Measurements from ENCODE around the gene MAPRE2. TPM values are rescaled to one million over a fixed set of nuclear protein-coding genes. Genes with fewer than 3 reads are reported as not detected.
A peak's percentile ranks its signal among the peaks of the same experiment; 100 is the strongest.

MAPRE2 gene
- total and polyA plus RNA-seq, 7 donors: 3.3 to 83.4 (median 57.3) TPM

DNA sequence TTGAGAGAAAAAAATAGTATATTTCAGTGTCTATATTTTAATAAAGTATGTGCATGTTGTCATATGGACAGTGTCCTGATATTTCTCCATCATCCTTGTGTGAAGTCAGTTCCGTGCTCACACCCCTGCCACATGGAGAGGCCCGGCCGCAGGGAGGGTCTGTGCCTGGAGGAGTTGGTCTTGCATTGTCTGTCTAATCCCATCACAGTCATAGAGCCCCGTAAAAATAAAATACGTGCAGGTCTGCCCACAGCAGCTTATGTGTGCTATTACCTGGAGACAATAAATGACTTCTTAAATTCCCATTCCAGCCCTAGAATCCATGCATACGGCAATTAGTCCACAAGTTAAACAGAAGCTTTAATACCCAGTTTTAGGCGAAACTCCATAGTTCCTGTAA lies 20.1 kb downstream of the MAPRE2 start:
- Histone ChIP-seq H3K4me1 (peaks cover 31% of the 10 kb centered on the region), H3K4me3 (no peak overlapping the region), H3K36me3 (ENCODE audit: insufficient read depth in 1 of 2, low read depth in 1 of 2) (no peaks in the 10 kb centered on the region), H3K9me3 (no peaks in the 10 kb centered on the region), H3K27ac (no peak overlapping the region), H3K27me3 (ENCODE audit: insufficient read depth in 3 of 3, low read length in 2 of 3) (no peaks in the 10 kb centered on the region)
- ATAC-seq (no peak), DNase-seq (no peak)
- intact Hi-C loops (cut with DNase I): no loop called here
- TF ChIP-seq, protein P1, sequence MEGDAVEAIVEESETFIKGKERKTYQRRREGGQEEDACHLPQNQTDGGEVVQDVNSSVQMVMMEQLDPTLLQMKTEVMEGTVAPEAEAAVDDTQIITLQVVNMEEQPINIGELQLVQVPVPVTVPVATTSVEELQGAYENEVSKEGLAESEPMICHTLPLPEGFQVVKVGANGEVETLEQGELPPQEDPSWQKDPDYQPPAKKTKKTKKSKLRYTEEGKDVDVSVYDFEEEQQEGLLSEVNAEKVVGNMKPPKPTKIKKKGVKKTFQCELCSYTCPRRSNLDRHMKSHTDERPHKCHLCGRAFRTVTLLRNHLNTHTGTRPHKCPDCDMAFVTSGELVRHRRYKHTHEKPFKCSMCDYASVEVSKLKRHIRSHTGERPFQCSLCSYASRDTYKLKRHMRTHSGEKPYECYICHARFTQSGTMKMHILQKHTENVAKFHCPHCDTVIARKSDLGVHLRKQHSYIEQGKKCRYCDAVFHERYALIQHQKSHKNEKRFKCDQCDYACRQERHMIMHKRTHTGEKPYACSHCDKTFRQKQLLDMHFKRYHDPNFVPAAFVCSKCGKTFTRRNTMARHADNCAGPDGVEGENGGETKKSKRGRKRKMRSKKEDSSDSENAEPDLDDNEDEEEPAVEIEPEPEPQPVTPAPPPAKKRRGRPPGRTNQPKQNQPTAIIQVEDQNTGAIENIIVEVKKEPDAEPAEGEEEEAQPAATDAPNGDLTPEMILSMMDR (IDR thresholded peaks at IDR 0.05): no peak
- WGBS, 3 donors: 80 to 92% (median 90%) methylated on average over 7 of the region's 7 CpGs

DNA sequence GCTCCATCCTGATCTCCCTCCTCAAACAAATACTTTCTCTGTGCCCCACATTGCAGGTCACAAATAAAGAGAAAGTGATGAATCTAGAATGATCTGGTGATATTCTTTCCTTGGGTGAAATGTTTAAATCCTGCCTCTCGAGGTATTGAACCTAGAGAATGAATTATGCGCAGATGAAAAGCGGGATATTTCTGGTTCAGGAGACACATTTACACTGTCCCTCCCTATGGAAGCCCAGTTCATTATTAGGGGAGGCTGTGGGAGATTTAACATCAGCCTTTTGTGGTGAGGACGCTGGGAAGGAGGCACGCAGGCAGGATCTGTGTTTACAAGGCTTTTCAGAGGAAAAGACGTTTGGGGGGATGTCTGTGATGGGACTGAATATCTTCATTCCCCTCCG lies 20.6 kb downstream of the MAPRE2 start:
- Histone ChIP-seq H3K9me3 (no peaks in the 10 kb centered on the region), H3K27me3 (ENCODE audit: insufficient read depth in 3 of 3, low read length in 2 of 3) (no peaks in the 10 kb centered on the region), H3K4me3 (no peak overlapping the region), H3K4me1 (peaks cover 31% of the 10 kb centered on the region), H3K27ac (peak overlapping the region; percentile 33), H3K36me3 (ENCODE audit: insufficient read depth in 1 of 2, low read depth in 1 of 2) (no peaks in the 10 kb centered on the region)
- DNase-seq (no peak), ATAC-seq (no peak)
- TF ChIP-seq, protein P1 (IDR thresholded peaks at IDR 0.05): no peak
- WGBS, 3 donors: 81 to 85% (median 84%) methylated on average over 7 of the region's 7 CpGs
- intact Hi-C loops (cut with DNase I): no loop called here

DNA sequence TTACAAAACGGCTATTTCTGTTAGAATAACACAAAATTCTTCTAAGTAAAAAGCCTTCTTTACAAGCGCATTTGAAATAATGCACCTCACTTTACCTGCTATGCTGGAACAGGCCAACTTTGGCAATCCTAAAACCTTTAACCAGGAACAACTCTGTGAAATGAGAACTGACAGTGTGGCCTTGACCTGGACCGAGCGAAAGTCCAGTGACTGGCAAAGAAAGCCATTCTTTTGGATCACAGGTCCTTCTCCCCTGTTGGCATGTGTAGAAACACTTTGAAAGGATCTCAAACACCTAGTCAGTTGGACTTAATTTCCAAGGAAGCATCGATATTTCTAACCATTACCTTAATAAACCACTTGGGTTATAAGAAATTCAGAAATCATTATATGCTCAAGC lies 21.2 kb downstream of the MAPRE2 start:
- peaks cover 31% of the 10 kb centered on the region for H3K4me1 ChIP-seq
- H3K27me3 ChIP-seq (ENCODE audit: insufficient read depth in 3 of 3, low read length in 2 of 3): no peaks in the 10 kb centered on the region
- no peaks in the 10 kb centered on the region for H3K36me3 ChIP-seq (ENCODE audit: insufficient read depth in 1 of 2, low read depth in 1 of 2)
- no peak for ATAC-seq
- no peaks in the 10 kb centered on the region for H3K9me3 ChIP-seq
- H3K27ac ChIP-seq: no peak overlapping the region
- DNase-seq: no peak
- WGBS, 3 donors: 62 to 93% (median 69%) methylated on average over 5 of the region's 5 CpGs
- intact Hi-C loops (cut with DNase I): no loop called here
- TF ChIP-seq, protein P1 (IDR thresholded peaks at IDR 0.05): no peak
- no peak overlapping the region for H3K4me3 ChIP-seq

GRCh38 chr18:35063875-35064690 lies 22.9 kb downstream of the MAPRE2 start:
- H3K27ac ChIP-seq: no peak overlapping the region
- H3K4me3 ChIP-seq: no peak overlapping the region
- no peaks in the 10 kb centered on the region for H3K27me3 ChIP-seq (ENCODE audit: insufficient read depth in 3 of 3, low read length in 2 of 3)
- intact Hi-C loops (cut with DNase I): no loop called here
- no peaks in the 10 kb centered on the region for H3K36me3 ChIP-seq (ENCODE audit: insufficient read depth in 1 of 2, low read depth in 1 of 2)
- ATAC-seq: no peak
- H3K9me3 ChIP-seq: no peaks in the 10 kb centered on the region
- WGBS, 3 donors: 65 to 78% (median 72%) methylated on average over 4 of the region's 4 CpGs
- H3K4me1 ChIP-seq: peaks cover 16% of the 10 kb centered on the region
- no peak for DNase-seq
- TF ChIP-seq, protein P1 (IDR thresholded peaks at IDR 0.05): no peak

Measured in psoas muscle (tissue), 8 donors.